GM23338 (cell line): ENCODE data around the gene GTF3C1. TPM values are rescaled to one million over a fixed set of nuclear protein-coding genes. Genes with fewer than 3 reads are reported as not detected.
A peak's percentile ranks its signal among the peaks of the same experiment; 100 is the strongest.

Source experiments
- ATAC-seq: fragments of 200-7000 bp; cut with Tn5 transposase; 3 replicates; pipeline ENCODE4 v1.9.1; 2020
- DNase-seq: peaks from one replicate; pipeline ENCODE4 v3.0.0-alpha.2; 2015; ENCODE audit warnings: low spot score
- H2AFZ ChIP-seq: fragments of 200-600 bp; sonication (generic); 2 replicates; pipeline ENCODE4 v1.8.0; 2016; ENCODE audit warnings: antibody characterized with exemption, mild to moderate bottlenecking, moderate library complexity
- H3F3A ChIP-seq: fragments of 200-600 bp; sonication (generic); replicated peaks from 2 replicates; pipeline ENCODE4 v1.8.0; 2017; ENCODE audit warnings: antibody characterized with exemption, mixed run types, low read depth
- H3K27ac ChIP-seq: fragments of 200-600 bp; sonication (generic); 2 replicates; pipeline ENCODE4 v1.6.1; 2016; ENCODE audit warnings: low read depth
- H3K27me3 ChIP-seq: fragments of 200-600 bp; sonication (generic); 2 replicates; pipeline ENCODE4 v1.8.0; 2016; ENCODE audit warnings: mild to moderate bottlenecking, mixed run types, moderate library complexity; ENCODE audit not compliant: insufficient read depth
- H3K36me3 ChIP-seq: fragments of 200-600 bp; sonication (generic); 2 replicates; pipeline ENCODE4 v1.8.0; 2016; ENCODE audit warnings: mild to moderate bottlenecking; ENCODE audit not compliant: insufficient read depth
- H3K4me1 ChIP-seq: fragments of 200-600 bp; sonication (generic); 2 replicates; pipeline ENCODE4 v1.8.0; 2016; ENCODE audit warnings: mild to moderate bottlenecking, moderate library complexity; ENCODE audit not compliant: insufficient read depth
- H3K4me2 ChIP-seq: fragments of 200-600 bp; sonication (generic); 2 replicates; pipeline ENCODE4 v1.7.1; 2017; ENCODE audit warnings: mixed run types
- H3K4me3 ChIP-seq: fragments of 200-600 bp; sonication (generic); 2 replicates; pipeline ENCODE4 v1.6.1; 2016; ENCODE audit warnings: mixed run types
- H3K79me2 ChIP-seq: fragments of 200-600 bp; sonication (generic); replicated peaks from 2 replicates; pipeline ENCODE4 v1.8.0; 2017; ENCODE audit warnings: mild to moderate bottlenecking; ENCODE audit not compliant: insufficient read depth
- H3K9me2 ChIP-seq: fragments of 200-600 bp; sonication (generic); 2 replicates; pipeline ENCODE4 v1.8.0; 2017; ENCODE audit not compliant: insufficient read depth
- H4K20me1 ChIP-seq: fragments of 200-600 bp; sonication (generic); replicated peaks from 2 replicates; pipeline ENCODE4 v1.8.0; 2017; ENCODE audit warnings: mild to moderate bottlenecking; ENCODE audit not compliant: insufficient read depth
- H3K27ac Mint-ChIP-seq: 2 replicates; pipeline ENCODE4 v1.8.0; 2020; ENCODE audit warnings: inconsistent platforms, mild to moderate bottlenecking, moderate library complexity, mixed read lengths
- H3K27me3 Mint-ChIP-seq: 3 replicates; pipeline ENCODE4 v1.8.0; 2022; ENCODE audit warnings: low read depth, mild to moderate bottlenecking, moderate library complexity, mixed read lengths, inconsistent platforms; ENCODE audit not compliant: insufficient read depth, poor library complexity
- H3K36me3 Mint-ChIP-seq: 3 replicates; pipeline ENCODE4 v1.8.0; 2021; ENCODE audit warnings: low read depth, mild to moderate bottlenecking, inconsistent platforms, moderate library complexity, mixed read lengths
- H3K4me1 Mint-ChIP-seq: 3 replicates; pipeline ENCODE4 v1.8.0; 2020; ENCODE audit warnings: mild to moderate bottlenecking, inconsistent platforms, mixed read lengths
- H3K4me3 Mint-ChIP-seq: 3 replicates; pipeline ENCODE4 v1.8.0; 2021; ENCODE audit warnings: moderate library complexity, mild to moderate bottlenecking, inconsistent platforms, mixed read lengths
- H3K9me3 Mint-ChIP-seq: 3 replicates; pipeline ENCODE4 v1.8.0; 2020; ENCODE audit warnings: moderate library complexity, mild to moderate bottlenecking, inconsistent platforms, mixed read lengths
- CREB1 ChIP-seq: fragments of 250-450 bp; sonication (Bioruptor Pico); IDR thresholded peaks from 2 replicates; pipeline ENCODE4 v1.5.0; 2020; ENCODE audit warnings: low read depth, mild to moderate bottlenecking, moderate library complexity
- CTCF ChIP-seq, 2 experiments: fragments of 200-600 bp in 1 of 2; sonication (generic) in 1 of 2; conservative IDR thresholded peaks; 2 replicates each; pipeline versions ENCODE4 v1.5.1 to v1.6.1; 2016 to 2017; ENCODE audit warnings: antibody characterized with exemption in 2 of 2, low read depth in 2 of 2, mild to moderate bottlenecking in 2 of 2, moderate library complexity in 1 of 2
- EZH2 ChIP-seq: fragments of 200-600 bp; sonication (generic); IDR thresholded peaks from one replicate; pipeline ENCODE4 v1.8.0; 2017; ENCODE audit warnings: antibody characterized with exemption, mild to moderate bottlenecking, low read depth; ENCODE audit not compliant: unreplicated experiment
- EZH2phosphoT487 ChIP-seq: fragments of 200-600 bp; sonication (generic); IDR thresholded peaks from one replicate; pipeline ENCODE4 v1.8.1; 2018; ENCODE audit warnings: antibody characterized with exemption; ENCODE audit not compliant: unreplicated experiment
- JUNB ChIP-seq: IDR thresholded peaks from one replicate; pipeline ENCODE4 v1.6.1; 2016; ENCODE audit warnings: antibody characterized with exemption; ENCODE audit not compliant: unreplicated experiment
- REST ChIP-seq: IDR thresholded peaks from one replicate; pipeline ENCODE4 v1.6.1; 2018; ENCODE audit warnings: antibody characterized with exemption; ENCODE audit not compliant: unreplicated experiment
- ZNF331 ChIP-seq: fragments of 250-450 bp; sonication (Bioruptor Pico); IDR thresholded peaks from 2 replicates; pipeline ENCODE4 v1.5.0; 2020; ENCODE audit warnings: low read depth, mild to moderate bottlenecking, moderate library complexity
- polyA plus RNA-seq: library from polyadenylated mRNA; unstranded; fragments of >200 nt; fragmentation: Nextera tagmentation; extraction: Ambion mirVana; gene quantifications from 2 replicates; pipeline ENCODE4 v1.2.1, GENCODE V29; 2016
- total RNA-seq: library from RNA; depleted of rRNA; stranded (reverse); fragments of >200 nt; shearing (Covaris generic); gene quantifications from 2 replicates; pipeline ENCODE4 v1.2.3, GENCODE V29; 2014

Gene GTF3C1
- total and polyA plus RNA-seq, 2 experiments from 2014 or later, result 78.5 to 138 TPM

- Histone ChIP-seq H3K27me3 (no peaks in the 10 kb centered on the region), H2AFZ (no peak overlapping the region), H3K79me2 (no peaks in the 10 kb centered on the region), H3F3A (no peaks in the 10 kb centered on the region), H4K20me1 (peaks cover 2% of the 10 kb centered on the region; the same call in 1 of the 2 replicates), H3K36me3 (no peaks in the 10 kb centered on the region; the same call in 1 of the 2 replicates), H3K9me2 (no peaks in the 10 kb centered on the region), H3K4me3 (no peak overlapping the region), H3K27ac (no peak overlapping the region), H3K4me2 (no peak overlapping the region), H3K4me1 (no peaks in the 10 kb centered on the region)
- Mint-ChIP-seq H3K36me3 (no peaks in the 10 kb centered on the region), H3K27ac (no peak overlapping the region), H3K4me1 (no peaks in the 10 kb centered on the region), H3K4me3 (no peak overlapping the region), H3K27me3 (peaks cover 3% of the 10 kb centered on the region), H3K9me3 (no peaks in the 10 kb centered on the region)
- ATAC-seq (no peak), DNase-seq (no peak)
- no peak for TF ChIP-seq JUNB
- TF ChIP-seq ZNF331 (CRISPR knock-in tag), result no peak
- TF ChIP-seq CREB1, result no peak
- no peak for TF ChIP-seq CTCF (conservative IDR thresholded peaks at IDR 0.05; ENCODE audit: low read depth in 2 of 2)
- no peak for TF ChIP-seq REST
These were observed 14.5 kb upstream of the GTF3C1 start for GRCh38 chr16:27564224-27564623.

GRCh38 chr16:27561216-27561615 is 11.5 kb upstream of the GTF3C1 start:
- no peak for ATAC-seq
- H3K27me3 ChIP-seq, result no peaks in the 10 kb centered on the region
- no peaks in the 10 kb centered on the region for H3K9me3 Mint-ChIP-seq
- H3K36me3 ChIP-seq, result no peaks in the 10 kb centered on the region; the same call in 1 of the 2 replicates
- H3K9me2 ChIP-seq, result no peaks in the 10 kb centered on the region
- peak; percentile 6 for DNase-seq
- no peak overlapping the region for H3K27ac ChIP-seq
- H3K4me3 ChIP-seq, result no peak overlapping the region
- H3K79me2 ChIP-seq, result no peaks in the 10 kb centered on the region
- no peak overlapping the region for H3K4me3 Mint-ChIP-seq
- H3K36me3 Mint-ChIP-seq, result no peaks in the 10 kb centered on the region
- no peak overlapping the region for H2AFZ ChIP-seq
- H3K27me3 Mint-ChIP-seq, result peaks cover 3% of the 10 kb centered on the region
- H4K20me1 ChIP-seq, result peaks cover 2% of the 10 kb centered on the region; the same call in 1 of the 2 replicates
- H3K27ac Mint-ChIP-seq, result no peak overlapping the region
- H3K4me1 ChIP-seq, result no peaks in the 10 kb centered on the region
- no peaks in the 10 kb centered on the region for H3F3A ChIP-seq
- H3K4me1 Mint-ChIP-seq, result no peaks in the 10 kb centered on the region
- H3K4me2 ChIP-seq, result no peak overlapping the region
- TF ChIP-seq EZH2phosphoT487, result no peak
- TF ChIP-seq JUNB, result no peak
- TF ChIP-seq CTCF (conservative IDR thresholded peaks at IDR 0.05; ENCODE audit: low read depth in 2 of 2), result no peak
- TF ChIP-seq EZH2, result no peak
